ENCODE data around the gene B4GALT2. TPM values are rescaled to one million over a fixed set of nuclear protein-coding genes. Genes with fewer than 3 reads are reported as not detected.

Gene B4GALT2
- total and polyA plus RNA-seq, 9 of the 15 experiments (the other 6 are each of a cell fraction or from before 2014, with no cell fraction given), result 1.3 to 86.8 (median 43.8) TPM

DNA sequence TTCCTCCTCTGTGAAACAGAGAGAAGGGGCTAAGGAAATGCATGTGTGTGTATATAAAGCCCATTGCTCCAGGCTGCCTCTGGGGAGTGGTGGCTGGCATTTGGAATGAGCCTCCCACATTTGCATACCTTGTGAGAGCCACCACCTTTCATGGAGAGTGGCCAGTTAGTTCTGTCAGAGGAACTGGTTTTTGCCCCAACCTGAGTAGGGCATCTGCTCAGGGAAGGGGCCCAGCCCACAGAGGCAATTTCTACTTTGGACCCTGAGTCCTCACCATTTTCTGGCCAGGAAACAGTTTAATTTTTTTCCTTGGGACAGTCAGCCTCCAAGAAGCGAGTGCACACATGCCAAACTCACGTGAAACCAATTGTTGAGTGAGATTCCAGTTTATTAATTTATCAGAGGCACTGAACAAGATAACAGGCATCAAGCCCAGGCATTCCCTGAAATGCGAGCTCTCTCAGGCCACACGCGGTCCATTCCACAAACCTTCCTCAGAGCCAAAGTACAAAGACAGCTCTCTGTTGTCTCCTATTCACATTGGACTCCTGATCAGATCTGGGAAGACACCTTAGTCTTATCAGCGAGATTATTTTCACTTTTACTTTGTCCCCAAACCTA is 53.3 kb downstream of the B4GALT2 start (continued):
- TF ChIP-seq, protein P1, sequence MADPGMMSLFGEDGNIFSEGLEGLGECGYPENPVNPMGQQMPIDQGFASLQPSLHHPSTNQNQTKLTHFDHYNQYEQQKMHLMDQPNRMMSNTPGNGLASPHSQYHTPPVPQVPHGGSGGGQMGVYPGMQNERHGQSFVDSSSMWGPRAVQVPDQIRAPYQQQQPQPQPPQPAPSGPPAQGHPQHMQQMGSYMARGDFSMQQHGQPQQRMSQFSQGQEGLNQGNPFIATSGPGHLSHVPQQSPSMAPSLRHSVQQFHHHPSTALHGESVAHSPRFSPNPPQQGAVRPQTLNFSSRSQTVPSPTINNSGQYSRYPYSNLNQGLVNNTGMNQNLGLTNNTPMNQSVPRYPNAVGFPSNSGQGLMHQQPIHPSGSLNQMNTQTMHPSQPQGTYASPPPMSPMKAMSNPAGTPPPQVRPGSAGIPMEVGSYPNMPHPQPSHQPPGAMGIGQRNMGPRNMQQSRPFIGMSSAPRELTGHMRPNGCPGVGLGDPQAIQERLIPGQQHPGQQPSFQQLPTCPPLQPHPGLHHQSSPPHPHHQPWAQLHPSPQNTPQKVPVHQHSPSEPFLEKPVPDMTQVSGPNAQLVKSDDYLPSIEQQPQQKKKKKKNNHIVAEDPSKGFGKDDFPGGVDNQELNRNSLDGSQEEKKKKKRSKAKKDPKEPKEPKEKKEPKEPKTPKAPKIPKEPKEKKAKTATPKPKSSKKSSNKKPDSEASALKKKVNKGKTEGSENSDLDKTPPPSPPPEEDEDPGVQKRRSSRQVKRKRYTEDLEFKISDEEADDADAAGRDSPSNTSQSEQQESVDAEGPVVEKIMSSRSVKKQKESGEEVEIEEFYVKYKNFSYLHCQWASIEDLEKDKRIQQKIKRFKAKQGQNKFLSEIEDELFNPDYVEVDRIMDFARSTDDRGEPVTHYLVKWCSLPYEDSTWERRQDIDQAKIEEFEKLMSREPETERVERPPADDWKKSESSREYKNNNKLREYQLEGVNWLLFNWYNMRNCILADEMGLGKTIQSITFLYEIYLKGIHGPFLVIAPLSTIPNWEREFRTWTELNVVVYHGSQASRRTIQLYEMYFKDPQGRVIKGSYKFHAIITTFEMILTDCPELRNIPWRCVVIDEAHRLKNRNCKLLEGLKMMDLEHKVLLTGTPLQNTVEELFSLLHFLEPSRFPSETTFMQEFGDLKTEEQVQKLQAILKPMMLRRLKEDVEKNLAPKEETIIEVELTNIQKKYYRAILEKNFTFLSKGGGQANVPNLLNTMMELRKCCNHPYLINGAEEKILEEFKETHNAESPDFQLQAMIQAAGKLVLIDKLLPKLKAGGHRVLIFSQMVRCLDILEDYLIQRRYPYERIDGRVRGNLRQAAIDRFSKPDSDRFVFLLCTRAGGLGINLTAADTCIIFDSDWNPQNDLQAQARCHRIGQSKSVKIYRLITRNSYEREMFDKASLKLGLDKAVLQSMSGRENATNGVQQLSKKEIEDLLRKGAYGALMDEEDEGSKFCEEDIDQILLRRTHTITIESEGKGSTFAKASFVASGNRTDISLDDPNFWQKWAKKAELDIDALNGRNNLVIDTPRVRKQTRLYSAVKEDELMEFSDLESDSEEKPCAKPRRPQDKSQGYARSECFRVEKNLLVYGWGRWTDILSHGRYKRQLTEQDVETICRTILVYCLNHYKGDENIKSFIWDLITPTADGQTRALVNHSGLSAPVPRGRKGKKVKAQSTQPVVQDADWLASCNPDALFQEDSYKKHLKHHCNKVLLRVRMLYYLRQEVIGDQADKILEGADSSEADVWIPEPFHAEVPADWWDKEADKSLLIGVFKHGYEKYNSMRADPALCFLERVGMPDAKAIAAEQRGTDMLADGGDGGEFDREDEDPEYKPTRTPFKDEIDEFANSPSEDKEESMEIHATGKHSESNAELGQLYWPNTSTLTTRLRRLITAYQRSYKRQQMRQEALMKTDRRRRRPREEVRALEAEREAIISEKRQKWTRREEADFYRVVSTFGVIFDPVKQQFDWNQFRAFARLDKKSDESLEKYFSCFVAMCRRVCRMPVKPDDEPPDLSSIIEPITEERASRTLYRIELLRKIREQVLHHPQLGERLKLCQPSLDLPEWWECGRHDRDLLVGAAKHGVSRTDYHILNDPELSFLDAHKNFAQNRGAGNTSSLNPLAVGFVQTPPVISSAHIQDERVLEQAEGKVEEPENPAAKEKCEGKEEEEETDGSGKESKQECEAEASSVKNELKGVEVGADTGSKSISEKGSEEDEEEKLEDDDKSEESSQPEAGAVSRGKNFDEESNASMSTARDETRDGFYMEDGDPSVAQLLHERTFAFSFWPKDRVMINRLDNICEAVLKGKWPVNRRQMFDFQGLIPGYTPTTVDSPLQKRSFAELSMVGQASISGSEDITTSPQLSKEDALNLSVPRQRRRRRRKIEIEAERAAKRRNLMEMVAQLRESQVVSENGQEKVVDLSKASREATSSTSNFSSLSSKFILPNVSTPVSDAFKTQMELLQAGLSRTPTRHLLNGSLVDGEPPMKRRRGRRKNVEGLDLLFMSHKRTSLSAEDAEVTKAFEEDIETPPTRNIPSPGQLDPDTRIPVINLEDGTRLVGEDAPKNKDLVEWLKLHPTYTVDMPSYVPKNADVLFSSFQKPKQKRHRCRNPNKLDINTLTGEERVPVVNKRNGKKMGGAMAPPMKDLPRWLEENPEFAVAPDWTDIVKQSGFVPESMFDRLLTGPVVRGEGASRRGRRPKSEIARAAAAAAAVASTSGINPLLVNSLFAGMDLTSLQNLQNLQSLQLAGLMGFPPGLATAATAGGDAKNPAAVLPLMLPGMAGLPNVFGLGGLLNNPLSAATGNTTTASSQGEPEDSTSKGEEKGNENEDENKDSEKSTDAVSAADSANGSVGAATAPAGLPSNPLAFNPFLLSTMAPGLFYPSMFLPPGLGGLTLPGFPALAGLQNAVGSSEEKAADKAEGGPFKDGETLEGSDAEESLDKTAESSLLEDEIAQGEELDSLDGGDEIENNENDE (IDR thresholded peaks at IDR 0.05; ENCODE audit: low read depth, low read length), result no peak
- TF ChIP-seq, protein P2, sequence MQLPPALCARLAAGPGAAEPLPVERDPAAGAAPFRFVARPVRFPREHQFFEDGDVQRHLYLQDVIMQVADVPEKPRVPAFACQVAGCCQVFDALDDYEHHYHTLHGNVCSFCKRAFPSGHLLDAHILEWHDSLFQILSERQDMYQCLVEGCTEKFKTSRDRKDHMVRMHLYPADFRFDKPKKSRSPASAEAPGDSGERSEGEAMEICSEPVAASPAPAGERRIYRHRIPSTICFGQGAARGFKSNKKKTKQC (CRISPR knock-in tag; IDR thresholded peaks at IDR 0.05), result 0 out of 2 replicates have a peak, but pooled peaks have one; percentile 26
- TF ChIP-seq, protein P3, sequence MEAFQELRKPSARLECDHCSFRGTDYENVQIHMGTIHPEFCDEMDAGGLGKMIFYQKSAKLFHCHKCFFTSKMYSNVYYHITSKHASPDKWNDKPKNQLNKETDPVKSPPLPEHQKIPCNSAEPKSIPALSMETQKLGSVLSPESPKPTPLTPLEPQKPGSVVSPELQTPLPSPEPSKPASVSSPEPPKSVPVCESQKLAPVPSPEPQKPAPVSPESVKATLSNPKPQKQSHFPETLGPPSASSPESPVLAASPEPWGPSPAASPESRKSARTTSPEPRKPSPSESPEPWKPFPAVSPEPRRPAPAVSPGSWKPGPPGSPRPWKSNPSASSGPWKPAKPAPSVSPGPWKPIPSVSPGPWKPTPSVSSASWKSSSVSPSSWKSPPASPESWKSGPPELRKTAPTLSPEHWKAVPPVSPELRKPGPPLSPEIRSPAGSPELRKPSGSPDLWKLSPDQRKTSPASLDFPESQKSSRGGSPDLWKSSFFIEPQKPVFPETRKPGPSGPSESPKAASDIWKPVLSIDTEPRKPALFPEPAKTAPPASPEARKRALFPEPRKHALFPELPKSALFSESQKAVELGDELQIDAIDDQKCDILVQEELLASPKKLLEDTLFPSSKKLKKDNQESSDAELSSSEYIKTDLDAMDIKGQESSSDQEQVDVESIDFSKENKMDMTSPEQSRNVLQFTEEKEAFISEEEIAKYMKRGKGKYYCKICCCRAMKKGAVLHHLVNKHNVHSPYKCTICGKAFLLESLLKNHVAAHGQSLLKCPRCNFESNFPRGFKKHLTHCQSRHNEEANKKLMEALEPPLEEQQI (IDR thresholded peaks at IDR 0.05), result no peak
- no peak for TF ChIP-seq HNRNPL (IDR thresholded peaks at IDR 0.05; ENCODE audit: low read depth, low read length)
- no peak for TF ChIP-seq MEF2A (IDR thresholded peaks at IDR 0.05; ENCODE audit: control insufficient read depth, low read depth, low read length)
- no peak for TF ChIP-seq NCOA2 (IDR thresholded peaks at IDR 0.05; ENCODE audit: partially characterized antibody in 2 of 2)
- no peak for TF ChIP-seq PCBP2 (IDR thresholded peaks at IDR 0.05; ENCODE audit: low read depth, low read length, poor library complexity, severe bottlenecking)
- TF ChIP-seq SRSF3 (IDR thresholded peaks at IDR 0.05; ENCODE audit: insufficient read depth, low read length), result no peak
- no peak for TF ChIP-seq ESRRB (CRISPR knock-in tag; IDR thresholded peaks at IDR 0.05; ENCODE audit: borderline replicate concordance)
- no peak for TF ChIP-seq SMC3 (conservative IDR thresholded peaks at IDR 0.05; ENCODE audit: insufficient read depth, low read depth, low read length)
- TF ChIP-seq TFAM (CRISPR knock-in tag; conservative IDR thresholded peaks at IDR 0.05), result no peak
- TF ChIP-seq ZNF778 (CRISPR knock-in tag; IDR thresholded peaks at IDR 0.05), result no peak

Data from K562 (cell line).